ENCODE data around the gene CABLES2. TPM values are rescaled to one million over a fixed set of nuclear protein-coding genes. Genes with fewer than 3 reads are reported as not detected.

Gene CABLES2
- total and polyA plus RNA-seq, 8 donors, result 1.4 to 2.9 (median 1.9) TPM

- no peak for DNase-seq
- no peak for TF ChIP-seq CTCF (IDR thresholded peaks at IDR 0.05)
- intact Hi-C loops (cut with DNase I), result no loop called here
These were observed 11.5 kb downstream of the CABLES2 start for GRCh38 chr20:62395311-62396242.

GRCh38 chr20:62394248-62395245 lies 12.5 kb downstream of the CABLES2 start:
- 93 to 94% methylated on average over 43 to 44 of the region's 44 CpGs for WGBS, 2 donors
- intact Hi-C loops (cut with DNase I), result no loop called here

More at GRCh38 chr20:62395311-62396242, 11.5 kb downstream of the CABLES2 start:
- 88 to 91% methylated on average over 25 to 27 of the region's 27 CpGs for WGBS, 2 donors
- FAIRE-seq (no peak), ATAC-seq (no peak)
- no peaks in the 10 kb centered on the region for H3K27me3 ChIP-seq
- no peaks in the 10 kb centered on the region for H3K4me1 ChIP-seq
- H3K4me3 ChIP-seq, result no peak overlapping the region
- no peak overlapping the region for H3K27ac ChIP-seq
- no peaks in the 10 kb centered on the region for H3K36me3 ChIP-seq
- H3K9me3 ChIP-seq, result no peaks in the 10 kb centered on the region

GRCh38 chr20:62393830-62394229 lies 13.3 kb downstream of the CABLES2 start:
- intact Hi-C loops (cut with DNase I), result no loop called here
- peaks cover 0 to 5% (median 0%) of the 10 kb centered on the region in 3 donors for H3K36me3 ChIP-seq
- DNase-seq (no peak), ATAC-seq (no peak), FAIRE-seq (no peak)
- H3K4me3 ChIP-seq, result no peak overlapping the region
- no peak for TF ChIP-seq CTCF (IDR thresholded peaks at IDR 0.05)
- H3K27me3 ChIP-seq, result no peaks in the 10 kb centered on the region
- 91 to 92% methylated on average over 23 to 24 of the region's 24 CpGs for WGBS, 2 donors
- no peaks in the 10 kb centered on the region for H3K9me3 ChIP-seq
- H3K4me1 ChIP-seq, result peaks cover 0 to under 1% (median 0%) of the 10 kb centered on the region in 3 donors
- no peak overlapping the region for H3K27ac ChIP-seq

More at GRCh38 chr20:62394248-62395245, 12.5 kb downstream of the CABLES2 start:
- ATAC-seq (no peak), DNase-seq (no peak), FAIRE-seq (no peak)
- Histone ChIP-seq H3K27ac (no peak overlapping the region), H3K4me3 (no peak overlapping the region), H3K4me1 (no peaks in the 10 kb centered on the region), H3K27me3 (no peaks in the 10 kb centered on the region), H3K36me3 (no peaks in the 10 kb centered on the region), H3K9me3 (no peaks in the 10 kb centered on the region)
- no peak for TF ChIP-seq CTCF (IDR thresholded peaks at IDR 0.05)

GRCh38 chr20:62393335-62393665 lies 13.8 kb downstream of the CABLES2 start:
- ATAC-seq, result no peak
- Histone ChIP-seq H3K27me3 (no peaks in the 10 kb centered on the region), H3K4me3 (no peak overlapping the region), H3K36me3 (peaks cover 0 to 10% (median 0%) of the 10 kb centered on the region in 3 donors), H3K9me3 (no peaks in the 10 kb centered on the region), H3K4me1 (peaks cover 0 to 6% (median under 1%) of the 10 kb centered on the region in 3 donors), H3K27ac (no peak overlapping the region)
- TF ChIP-seq CTCF (IDR thresholded peaks at IDR 0.05), result no peak
- intact Hi-C loops (cut with DNase I), result no loop called here
- DNase-seq, result no peak
- no peak for FAIRE-seq
- WGBS, 2 donors, result 80 to 88% methylated on average over 12 of the region's 12 CpGs

All from pancreas (tissue), 10 donors.